ENCODE measurements around the gene NEK10. TPM values are rescaled to one million over a fixed set of nuclear protein-coding genes. Genes with fewer than 3 reads are reported as not detected.

The NEK10 gene
- total RNA-seq, 1 experiment from 2014 or later: 4.3 TPM

GRCh38 chr3:27085829-27086730 is 283.1 kb downstream of the NEK10 start:
- Histone ChIP-seq H3K27me3 (ENCODE audit: insufficient read depth, low read depth) (no peaks in the 10 kb centered on the region), H4K20me1 (ENCODE audit: insufficient read depth) (no peaks in the 10 kb centered on the region), H3K4me1 (replicated peaks; ENCODE audit: insufficient read depth) (no peaks in the 10 kb centered on the region), H3F3A (ENCODE audit: insufficient read depth, low read depth) (no peaks in the 10 kb centered on the region), H3K9me3 (ENCODE audit: insufficient read depth, low read depth) (no peaks in the 10 kb centered on the region), H3K27ac (no peak overlapping the region), H3K79me2 (ENCODE audit: low read depth) (no peaks in the 10 kb centered on the region), H3K4me2 (no peak overlapping the region), H3K9me2 (ENCODE audit: insufficient read depth) (no peaks in the 10 kb centered on the region), H3K4me3 (no peak overlapping the region), H2AFZ (no peak overlapping the region), H3K36me3 (ENCODE audit: low read depth) (no peaks in the 10 kb centered on the region)
- BruUV-seq (replicated peaks): no TSS peak
- CTCF ChIA-PET: no interaction called here
- TF ChIP-seq, protein P1, sequence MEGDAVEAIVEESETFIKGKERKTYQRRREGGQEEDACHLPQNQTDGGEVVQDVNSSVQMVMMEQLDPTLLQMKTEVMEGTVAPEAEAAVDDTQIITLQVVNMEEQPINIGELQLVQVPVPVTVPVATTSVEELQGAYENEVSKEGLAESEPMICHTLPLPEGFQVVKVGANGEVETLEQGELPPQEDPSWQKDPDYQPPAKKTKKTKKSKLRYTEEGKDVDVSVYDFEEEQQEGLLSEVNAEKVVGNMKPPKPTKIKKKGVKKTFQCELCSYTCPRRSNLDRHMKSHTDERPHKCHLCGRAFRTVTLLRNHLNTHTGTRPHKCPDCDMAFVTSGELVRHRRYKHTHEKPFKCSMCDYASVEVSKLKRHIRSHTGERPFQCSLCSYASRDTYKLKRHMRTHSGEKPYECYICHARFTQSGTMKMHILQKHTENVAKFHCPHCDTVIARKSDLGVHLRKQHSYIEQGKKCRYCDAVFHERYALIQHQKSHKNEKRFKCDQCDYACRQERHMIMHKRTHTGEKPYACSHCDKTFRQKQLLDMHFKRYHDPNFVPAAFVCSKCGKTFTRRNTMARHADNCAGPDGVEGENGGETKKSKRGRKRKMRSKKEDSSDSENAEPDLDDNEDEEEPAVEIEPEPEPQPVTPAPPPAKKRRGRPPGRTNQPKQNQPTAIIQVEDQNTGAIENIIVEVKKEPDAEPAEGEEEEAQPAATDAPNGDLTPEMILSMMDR (conservative IDR thresholded peaks at IDR 0.05): no peak
- no peak for TF ChIP-seq EZH2 (IDR thresholded peaks at IDR 0.05; ENCODE audit: low read depth)
- POLR2A ChIA-PET (ENCODE audit: unreplicated experiment): no interaction called here
- DNase-seq: no peak
- intact Hi-C loops (cut with micrococcal nuclease; ENCODE audit: unreplicated experiment): no loop called here

- no peak overlapping the region for H3K4me3 ChIP-seq
- intact Hi-C loops (cut with micrococcal nuclease; ENCODE audit: unreplicated experiment): no loop called here
- BruUV-seq (replicated peaks): no TSS peak
These were observed 287.1 kb downstream of the NEK10 start for GRCh38 chr3:27081992-27082607.

GRCh38 chr3:27081566-27081965 is 287.6 kb downstream of the NEK10 start:
- TF ChIP-seq EZH2 (IDR thresholded peaks at IDR 0.05; ENCODE audit: low read depth): no peak
- TF ChIP-seq, protein P1 (conservative IDR thresholded peaks at IDR 0.05): no peak
- no peak overlapping the region for H3K4me2 ChIP-seq
- H3K79me2 ChIP-seq (ENCODE audit: low read depth): no peaks in the 10 kb centered on the region
- no peaks in the 10 kb centered on the region for H3K27me3 ChIP-seq (ENCODE audit: insufficient read depth, low read depth)
- no peak overlapping the region for H3K27ac ChIP-seq
- ChIA-PET POLR2A (ENCODE audit: unreplicated experiment) (no interaction called here), CTCF (no interaction called here)
- BruUV-seq (replicated peaks): no TSS peak
- H3K4me1 ChIP-seq (replicated peaks; ENCODE audit: insufficient read depth): no peaks in the 10 kb centered on the region
- no peak overlapping the region for H3K4me3 ChIP-seq
- DNase-seq: no peak
- no peaks in the 10 kb centered on the region for H4K20me1 ChIP-seq (ENCODE audit: insufficient read depth)
- intact Hi-C loops (cut with micrococcal nuclease; ENCODE audit: unreplicated experiment): no loop called here
- no peaks in the 10 kb centered on the region for H3F3A ChIP-seq (ENCODE audit: insufficient read depth, low read depth)
- H3K36me3 ChIP-seq (ENCODE audit: low read depth): no peaks in the 10 kb centered on the region
- H3K9me3 ChIP-seq (ENCODE audit: insufficient read depth, low read depth): no peaks in the 10 kb centered on the region
- H2AFZ ChIP-seq: no peak overlapping the region
- H3K9me2 ChIP-seq (ENCODE audit: insufficient read depth): no peaks in the 10 kb centered on the region

More at GRCh38 chr3:27081992-27082607, 287.1 kb downstream of the NEK10 start:
- H3K27me3 ChIP-seq (ENCODE audit: insufficient read depth, low read depth): no peaks in the 10 kb centered on the region
- no peaks in the 10 kb centered on the region for H4K20me1 ChIP-seq (ENCODE audit: insufficient read depth)
- no peak for TF ChIP-seq EZH2 (IDR thresholded peaks at IDR 0.05; ENCODE audit: low read depth)
- TF ChIP-seq, protein P1 (conservative IDR thresholded peaks at IDR 0.05): no peak
- no peaks in the 10 kb centered on the region for H3K79me2 ChIP-seq (ENCODE audit: low read depth)
- no peak overlapping the region for H2AFZ ChIP-seq
- H3F3A ChIP-seq (ENCODE audit: insufficient read depth, low read depth): no peaks in the 10 kb centered on the region
- no peaks in the 10 kb centered on the region for H3K9me3 ChIP-seq (ENCODE audit: insufficient read depth, low read depth)
- no peak overlapping the region for H3K27ac ChIP-seq
- H3K4me2 ChIP-seq: no peak overlapping the region
- ChIA-PET CTCF (no interaction called here), POLR2A (ENCODE audit: unreplicated experiment) (no interaction called here)
- H3K4me1 ChIP-seq (replicated peaks; ENCODE audit: insufficient read depth): no peaks in the 10 kb centered on the region
- H3K36me3 ChIP-seq (ENCODE audit: low read depth): no peaks in the 10 kb centered on the region
- DNase-seq: no peak
- no peaks in the 10 kb centered on the region for H3K9me2 ChIP-seq (ENCODE audit: insufficient read depth)

All from PC-9 (cell line).